GM13977 (cell line): ENCODE data around the gene MAP2K3.

Experiments
- DNase-seq: peaks from one replicate; pipeline ENCODE4 v3.0.0; 2012; ENCODE audit warnings: low spot score
- CTCF ChIP-seq: IDR thresholded peaks from 2 replicates; pipeline ENCODE4 v1.5.1; 2012; ENCODE audit warnings: mild to moderate bottlenecking, control low read depth; ENCODE audit not compliant: insufficient read depth; ENCODE audit errors: extremely low read depth, missing control alignments
- in situ Hi-C: fragments of 300-500 bp; cut with MboI; formaldehyde crosslinking; loops from one replicate; pipeline ENCODE4 v1.12.0; 2022; ENCODE audit warnings: low sequenced_read_pairs, low pct_unique_long_range_greater_than_20kb, mixed read lengths, inconsistent platforms; ENCODE audit not compliant: unreplicated experiment

MAP2K3 gene

GRCh38 chr17:21292867-21293830, 8.6 kb downstream of the MAP2K3 start:
- TF ChIP-seq CTCF = no peak

GRCh38 chr17:21293831-21294210, 9.3 kb downstream of the MAP2K3 start:
- DNase-seq = no peak
- TF ChIP-seq CTCF = no peak
- in situ Hi-C loops = loop anchor here (25.0 kb wide), 1 partner anchor 218 kb away; no protein-coding TSS in a partner anchor

More at GRCh38 chr17:21292867-21293830, 8.6 kb downstream of the MAP2K3 start:
- in situ Hi-C loops = loop anchor here (25.0 kb wide), 1 partner anchor 219 kb away; no protein-coding TSS in a partner anchor
- DNase-seq = no peak

- DNase-seq = no peak
- in situ Hi-C loops = loop anchor here (25.0 kb wide), 1 partner anchor 218 kb away; no protein-coding TSS in a partner anchor
- no peak for TF ChIP-seq CTCF
Measured at GRCh38 chr17:21294321-21295035, 10.0 kb downstream of the MAP2K3 start.

- in situ Hi-C loops = loop anchor here (25.0 kb wide), 1 partner anchor 217 kb away; no protein-coding TSS in a partner anchor
- no peak for TF ChIP-seq CTCF
- DNase-seq = no peak
Measured at GRCh38 chr17:21295036-21295952, 10.8 kb downstream of the MAP2K3 start.

- no peak for DNase-seq
- TF ChIP-seq CTCF = no peak
- in situ Hi-C loops = loop anchor here (25.0 kb wide), 1 partner anchor 216 kb away; no protein-coding TSS in a partner anchor
Measured at GRCh38 chr17:21296097-21297025, 11.8 kb downstream of the MAP2K3 start.
